ENCODE results near the gene VTI1B. TPM values are rescaled to one million over a fixed set of nuclear protein-coding genes. Genes with fewer than 3 reads are reported as not detected.
"Not testable (repeated sequence)": the region's sequence is repeated elsewhere in the genome, so short reads cannot be mapped to it uniquely, and the experiment has no call there.

The VTI1B gene
- total RNA-seq (2014; rRNA removed; shearing (Covaris generic)) = 36.2 and 49.2 TPM in 2 replicates

GRCh38 chr14:67674480-67675218 is at the start of gene VTI1B:
VTI1B (minus strand) TSS chr14:67674632; CDS start chr14:67674489, 143 bp downstream.
- DNase-seq (ENCODE audit: low read depth in 1 of 2, low spot score in 2 of 2) = peak; percentile 76 to 96
- Histone ChIP-seq H3K27me3 (replicated peaks) (no peaks in the 10 kb centered on the region), H3K9me3 (replicated peaks) (no peaks in the 10 kb centered on the region), H3K36me3 (peaks cover 26% of the 10 kb centered on the region), H3K4me1 (replicated peaks) (peaks cover 16% of the 10 kb centered on the region), H3K4me3 (peak within 1 kb of the TSS; percentile 83), H3K27ac (peak within 1 kb of the TSS; percentile 98)

GRCh38 chr14:67722293-67722692 is 47.9 kb upstream of the VTI1B start:
- no peaks in the 10 kb centered on the region for H3K9me3 ChIP-seq (replicated peaks)
- no peaks in the 10 kb centered on the region for H3K36me3 ChIP-seq
- no peak overlapping the region for H3K27ac ChIP-seq
- no peaks in the 10 kb centered on the region; the same call in 1 of the 2 replicates for H3K27me3 ChIP-seq (replicated peaks)
- no peaks in the 10 kb centered on the region for H3K4me1 ChIP-seq (replicated peaks)
- H3K4me3 ChIP-seq = no peak overlapping the region
- DNase-seq (ENCODE audit: low read depth in 1 of 2, low spot score in 2 of 2) = no peak

DNA sequence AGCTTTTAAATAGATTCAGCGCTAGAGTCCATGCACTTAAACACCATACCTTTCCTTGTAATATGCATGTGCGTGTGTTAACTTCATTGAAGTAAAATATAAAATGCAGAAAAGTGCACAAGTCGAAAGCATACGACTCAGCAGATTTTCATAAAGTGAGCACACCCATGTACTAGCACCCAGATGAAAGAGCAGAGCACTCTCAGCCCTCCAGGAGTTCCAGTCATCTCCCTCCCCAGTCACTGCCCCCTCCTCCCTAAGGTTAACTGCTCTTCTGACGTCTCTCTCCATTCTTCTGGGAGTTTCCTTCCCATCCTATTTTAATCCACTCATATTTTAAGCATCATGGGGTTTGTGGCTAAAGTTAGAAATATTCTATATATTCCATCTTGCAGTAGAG is 47.4 kb upstream of the VTI1B start:
- H3K27ac ChIP-seq = no peak overlapping the region
- DNase-seq (ENCODE audit: low read depth in 1 of 2, low spot score in 2 of 2) = no peak
- no peaks in the 10 kb centered on the region for H3K36me3 ChIP-seq
- H3K9me3 ChIP-seq (replicated peaks) = no peaks in the 10 kb centered on the region
- no peaks in the 10 kb centered on the region for H3K4me1 ChIP-seq (replicated peaks)
- H3K27me3 ChIP-seq (replicated peaks) = no peaks in the 10 kb centered on the region; the same call in 1 of the 2 replicates
- no peak overlapping the region for H3K4me3 ChIP-seq

DNA sequence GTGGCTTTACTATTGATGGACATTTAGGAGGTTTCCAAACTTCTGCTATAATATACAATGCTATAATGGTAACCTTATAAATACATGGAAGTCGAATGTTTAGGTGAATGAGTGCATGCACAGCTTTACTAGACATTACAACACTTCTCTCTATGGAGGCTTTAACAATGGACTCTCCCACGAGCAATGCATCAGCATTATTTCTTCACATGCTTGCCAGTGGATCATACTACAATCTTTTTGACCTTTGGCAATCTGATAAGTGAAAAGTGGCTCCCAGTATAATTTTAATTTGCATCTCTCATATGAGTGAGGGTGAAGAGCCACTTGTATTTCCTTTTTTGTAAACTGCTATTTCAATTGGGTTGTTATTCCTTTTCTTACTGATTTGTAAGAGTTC is 45.4 kb upstream of the VTI1B start:
- no peak for DNase-seq (ENCODE audit: low read depth in 1 of 2, low spot score in 2 of 2)
- H3K4me1 ChIP-seq (replicated peaks) = no peaks in the 10 kb centered on the region
- no peaks in the 10 kb centered on the region for H3K9me3 ChIP-seq (replicated peaks)
- no peaks in the 10 kb centered on the region; the same call in 1 of the 2 replicates for H3K27me3 ChIP-seq (replicated peaks)
- no peak overlapping the region for H3K4me3 ChIP-seq
- no peaks in the 10 kb centered on the region for H3K36me3 ChIP-seq
- no peak overlapping the region for H3K27ac ChIP-seq

GRCh38 chr14:67719385-67719784 is 45.0 kb upstream of the VTI1B start:
- H3K4me1 ChIP-seq (replicated peaks); H3K36me3 ChIP-seq; H3K9me3 ChIP-seq (replicated peaks); DNase-seq (ENCODE audit: low read depth in 1 of 2, low spot score in 2 of 2); H3K27ac ChIP-seq; H3K27me3 ChIP-seq (replicated peaks); H3K4me3 ChIP-seq: not testable (repeated sequence)

DNA sequence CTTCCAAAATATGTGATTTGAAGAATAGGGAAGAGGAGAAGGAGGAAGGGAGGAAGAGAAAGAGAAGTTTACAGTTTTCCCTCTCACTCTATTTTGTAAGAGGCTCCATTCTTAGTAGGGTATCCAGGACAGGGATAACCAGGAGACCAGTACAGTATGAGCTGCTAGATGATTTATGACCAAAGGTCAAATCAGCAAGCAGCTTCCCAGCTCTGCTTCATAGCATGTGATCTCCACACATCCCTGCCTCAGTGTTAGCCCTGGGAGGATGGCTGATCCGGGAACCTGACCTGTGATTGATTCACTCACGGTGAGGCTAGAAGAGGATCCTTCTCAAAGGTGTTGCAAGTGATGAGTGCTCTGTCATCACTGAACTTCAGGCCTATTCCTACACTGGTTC is 43.8 kb upstream of the VTI1B start:
- H3K4me1 ChIP-seq (replicated peaks) = no peaks in the 10 kb centered on the region
- no peak for DNase-seq (ENCODE audit: low read depth in 1 of 2, low spot score in 2 of 2)
- H3K27me3 ChIP-seq (replicated peaks) = no peaks in the 10 kb centered on the region
- H3K36me3 ChIP-seq = no peaks in the 10 kb centered on the region
- H3K4me3 ChIP-seq = no peak overlapping the region
- no peak overlapping the region for H3K27ac ChIP-seq
- no peaks in the 10 kb centered on the region for H3K9me3 ChIP-seq (replicated peaks)

DNA sequence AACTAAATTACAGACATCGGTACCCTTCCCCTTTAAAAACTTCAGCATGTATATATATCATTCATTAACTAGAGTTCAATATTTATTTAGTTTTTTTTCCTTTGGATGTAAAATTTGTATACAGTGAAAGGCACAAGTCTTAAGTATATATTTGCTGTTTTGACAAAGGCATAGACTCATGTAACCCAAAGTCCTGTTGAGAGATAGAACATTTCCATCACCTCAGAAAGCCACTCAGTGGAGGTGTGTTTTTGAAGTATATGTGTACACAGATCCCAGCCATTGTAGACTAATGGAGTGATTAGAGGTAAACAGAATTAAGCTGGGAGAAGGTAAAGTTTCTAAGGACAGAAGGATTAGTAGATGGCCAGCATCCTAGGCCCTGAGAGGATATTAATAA is 42.6 kb upstream of the VTI1B start:
- Histone ChIP-seq H3K4me1 (replicated peaks) (no peaks in the 10 kb centered on the region), H3K27me3 (replicated peaks) (no peaks in the 10 kb centered on the region), H3K4me3 (no peak overlapping the region), H3K36me3 (no peaks in the 10 kb centered on the region), H3K9me3 (replicated peaks) (no peaks in the 10 kb centered on the region), H3K27ac (no peak overlapping the region)
- no peak for DNase-seq (ENCODE audit: low read depth in 1 of 2, low spot score in 2 of 2)

DNA sequence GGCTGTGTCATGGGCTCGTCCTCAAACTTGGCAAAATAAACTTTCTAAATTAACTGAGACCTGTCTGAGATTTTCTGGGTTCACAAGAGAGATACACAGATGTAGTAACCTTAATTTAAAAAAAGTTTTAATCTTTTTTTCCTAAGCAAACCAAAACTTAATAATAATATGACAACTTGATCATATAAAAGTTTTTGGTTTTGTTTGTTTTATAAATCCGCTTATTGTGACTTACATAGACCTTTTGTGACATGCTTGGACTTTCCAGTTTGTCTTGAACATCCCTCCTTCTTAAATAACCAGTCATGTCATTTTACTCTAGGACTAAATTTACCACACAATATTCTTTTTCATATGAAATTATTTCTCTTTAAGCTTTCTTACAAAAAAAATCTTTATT is 35.8 kb upstream of the VTI1B start:
- no peaks in the 10 kb centered on the region for H3K4me1 ChIP-seq (replicated peaks)
- H3K36me3 ChIP-seq = no peaks in the 10 kb centered on the region
- DNase-seq (ENCODE audit: low read depth in 1 of 2, low spot score in 2 of 2) = no peak
- H3K27me3 ChIP-seq (replicated peaks) = no peaks in the 10 kb centered on the region
- H3K27ac ChIP-seq = no peak overlapping the region
- peaks cover 6% of the 10 kb centered on the region; the same call in 1 of the 2 replicates for H3K9me3 ChIP-seq (replicated peaks)
- no peak overlapping the region for H3K4me3 ChIP-seq

DNA sequence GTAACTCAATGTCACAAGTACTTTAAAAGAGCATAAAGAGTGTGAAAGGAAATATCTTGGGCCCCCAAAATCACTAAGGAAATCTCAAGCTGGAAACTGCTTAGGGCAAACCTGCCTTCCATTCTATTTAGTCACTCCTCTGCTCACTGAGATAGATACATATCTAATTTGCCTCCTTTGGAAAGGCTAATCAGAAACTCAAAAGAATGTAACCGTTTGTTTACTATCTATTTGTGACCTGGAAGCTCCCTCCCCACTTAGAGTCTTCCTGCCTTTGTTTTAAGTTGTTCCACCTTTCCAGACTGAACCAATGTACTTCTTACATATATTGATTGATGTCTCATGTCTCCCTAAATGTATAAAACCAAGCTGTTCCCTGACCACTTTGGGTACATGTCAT is 35.4 kb upstream of the VTI1B start:
- H3K27ac ChIP-seq; H3K27me3 ChIP-seq (replicated peaks); H3K4me3 ChIP-seq; H3K4me1 ChIP-seq (replicated peaks); H3K9me3 ChIP-seq (replicated peaks); H3K36me3 ChIP-seq; DNase-seq (ENCODE audit: low read depth in 1 of 2, low spot score in 2 of 2): not testable (repeated sequence)

GRCh38 chr14:67709346-67709745 is 34.9 kb upstream of the VTI1B start:
- DNase-seq (ENCODE audit: low read depth in 1 of 2, low spot score in 2 of 2); H3K4me3 ChIP-seq; H3K27ac ChIP-seq; H3K36me3 ChIP-seq; H3K27me3 ChIP-seq (replicated peaks); H3K4me1 ChIP-seq (replicated peaks); H3K9me3 ChIP-seq (replicated peaks): not testable (repeated sequence)

DNA sequence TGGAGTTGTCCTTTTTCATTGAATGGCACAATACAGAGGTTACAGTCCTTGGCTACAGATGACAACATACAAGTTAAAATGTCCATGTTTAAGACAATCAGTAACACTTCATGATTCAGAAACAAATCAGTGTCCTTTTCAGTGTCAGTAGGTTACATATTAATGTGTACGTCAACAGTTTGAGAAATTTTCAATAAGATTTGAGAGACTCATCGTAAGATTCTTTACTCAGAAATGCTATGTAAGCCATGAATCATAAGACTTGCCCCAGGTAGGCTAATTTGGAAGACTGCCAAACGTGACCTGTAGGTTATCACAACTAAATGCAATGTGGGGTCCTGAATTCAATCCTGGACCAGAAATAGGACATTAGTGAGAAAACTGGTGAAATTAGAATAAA is 30.8 kb upstream of the VTI1B start:
- H3K27ac ChIP-seq = no peak overlapping the region
- H3K27me3 ChIP-seq (replicated peaks) = no peaks in the 10 kb centered on the region
- peaks cover 4% of the 10 kb centered on the region; the same call in 1 of the 2 replicates for H3K4me1 ChIP-seq (replicated peaks)
- DNase-seq (ENCODE audit: low read depth in 1 of 2, low spot score in 2 of 2) = no peak
- no peak overlapping the region for H3K4me3 ChIP-seq
- peaks cover 6% of the 10 kb centered on the region; the same call in 1 of the 2 replicates for H3K9me3 ChIP-seq (replicated peaks)
- H3K36me3 ChIP-seq = no peaks in the 10 kb centered on the region

DNA sequence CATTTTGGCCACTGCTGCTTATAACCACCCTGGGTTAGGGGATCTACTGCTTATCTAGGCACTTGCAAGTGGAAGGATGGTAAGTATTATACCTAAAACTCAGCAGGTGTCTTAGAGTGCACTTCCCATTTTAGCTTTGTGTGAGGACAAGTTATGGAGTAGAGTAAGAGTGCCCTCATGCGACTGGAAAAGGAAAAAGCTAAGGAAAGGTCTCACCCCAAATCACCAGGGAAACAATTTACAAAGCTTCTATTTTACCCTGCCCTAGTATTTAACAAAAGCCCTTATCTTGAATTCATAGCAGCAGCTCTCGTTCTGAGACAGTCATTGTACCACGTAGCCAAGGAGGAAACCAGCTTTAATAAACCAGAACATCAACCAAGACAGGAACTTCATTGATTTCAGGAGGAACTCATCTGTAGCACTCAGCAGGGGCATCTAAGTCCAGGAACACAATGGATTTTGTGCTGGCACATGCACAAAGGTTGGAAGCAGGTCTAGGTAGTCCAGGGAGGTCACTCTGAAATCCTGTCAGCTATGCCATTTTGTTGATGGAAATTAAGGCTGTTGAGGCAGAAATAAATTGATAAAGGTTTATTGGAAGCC is 30.2 kb upstream of the VTI1B start:
- Histone ChIP-seq H3K9me3 (replicated peaks) (peaks cover under 1% of the 10 kb centered on the region; the same call in 1 of the 2 replicates), H3K4me1 (replicated peaks) (peaks cover 4% of the 10 kb centered on the region; the same call in 1 of the 2 replicates), H3K36me3 (no peaks in the 10 kb centered on the region), H3K27ac (no peak overlapping the region), H3K4me3 (no peak overlapping the region), H3K27me3 (replicated peaks) (no peaks in the 10 kb centered on the region)
- DNase-seq (ENCODE audit: low read depth in 1 of 2, low spot score in 2 of 2) = peak in 1 of 2 experiments; percentile 14

- Histone ChIP-seq H3K4me1 (replicated peaks) (peaks cover 4% of the 10 kb centered on the region; the same call in 1 of the 2 replicates), H3K36me3 (no peaks in the 10 kb centered on the region), H3K27me3 (replicated peaks) (no peaks in the 10 kb centered on the region), H3K9me3 (replicated peaks) (no peaks in the 10 kb centered on the region), H3K4me3 (no peak overlapping the region), H3K27ac (no peak overlapping the region)
- DNase-seq (ENCODE audit: low read depth in 1 of 2, low spot score in 2 of 2) = no peak
Measured at GRCh38 chr14:67703997-67704396, 29.6 kb upstream of the VTI1B start.

DNA sequence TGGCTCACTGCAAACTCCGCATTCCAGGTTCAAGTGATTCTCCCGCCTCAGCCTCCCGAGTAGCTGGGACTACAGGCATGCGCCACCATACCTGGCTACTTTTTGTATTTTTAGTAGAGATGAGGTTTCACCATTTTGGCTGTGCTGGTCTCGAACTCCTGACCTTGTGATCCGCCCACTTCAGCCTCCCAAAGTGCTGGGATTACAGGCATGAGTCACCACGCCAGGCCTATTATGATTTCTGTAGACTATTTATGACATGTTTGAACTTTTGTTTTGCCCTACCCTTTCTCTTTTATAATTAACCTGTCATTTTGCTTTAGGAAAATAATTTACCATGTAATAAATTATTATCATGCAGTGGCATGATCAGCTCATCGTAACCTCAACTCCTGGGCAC is 27.1 kb upstream of the VTI1B start, which contains the start of gene RDH12:
RDH12 (plus strand) TSS at position 395 of the 400 bp plus-strand sequence. CDS start 20,757 bp downstream, outside the sequence.
- H3K36me3 ChIP-seq; H3K4me3 ChIP-seq; H3K27me3 ChIP-seq (replicated peaks); DNase-seq (ENCODE audit: low read depth in 1 of 2, low spot score in 2 of 2); H3K9me3 ChIP-seq (replicated peaks); H3K4me1 ChIP-seq (replicated peaks); H3K27ac ChIP-seq: not testable (repeated sequence)
